Measurements from ENCODE around the gene FSIP1.

FSIP1 gene

DNA sequence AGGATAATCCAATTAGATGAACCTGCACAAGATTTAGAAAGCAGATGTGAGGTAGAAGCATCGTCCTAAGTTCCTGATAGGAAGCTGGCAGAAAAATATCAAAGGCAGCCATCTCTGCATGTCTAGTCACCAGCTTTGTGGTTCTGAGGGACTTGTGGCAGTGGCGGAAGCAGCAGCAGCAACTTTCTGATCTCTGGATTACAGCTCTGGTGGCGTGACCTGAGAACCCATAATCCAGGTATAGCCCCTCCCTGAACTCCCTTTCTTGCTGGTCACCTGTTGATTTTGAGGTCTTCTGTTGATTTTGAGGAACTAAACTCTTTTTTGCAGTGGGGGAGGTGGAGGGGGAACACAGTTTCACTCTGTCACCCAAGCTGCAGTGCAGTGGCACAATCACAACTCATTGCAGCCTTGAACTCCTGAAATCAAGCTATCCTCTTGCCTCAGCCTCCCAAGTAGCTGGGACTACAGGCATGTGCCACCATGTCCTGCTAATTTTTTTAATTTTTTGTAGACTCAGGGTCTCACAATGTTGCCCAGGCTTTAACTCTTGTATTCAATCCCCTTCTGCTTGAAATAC, 7.9 kb downstream of the FSIP1 start:
- H3K4me3 ChIP-seq (ENCODE audit: low read depth, low read length) = no peak overlapping the region

DNA sequence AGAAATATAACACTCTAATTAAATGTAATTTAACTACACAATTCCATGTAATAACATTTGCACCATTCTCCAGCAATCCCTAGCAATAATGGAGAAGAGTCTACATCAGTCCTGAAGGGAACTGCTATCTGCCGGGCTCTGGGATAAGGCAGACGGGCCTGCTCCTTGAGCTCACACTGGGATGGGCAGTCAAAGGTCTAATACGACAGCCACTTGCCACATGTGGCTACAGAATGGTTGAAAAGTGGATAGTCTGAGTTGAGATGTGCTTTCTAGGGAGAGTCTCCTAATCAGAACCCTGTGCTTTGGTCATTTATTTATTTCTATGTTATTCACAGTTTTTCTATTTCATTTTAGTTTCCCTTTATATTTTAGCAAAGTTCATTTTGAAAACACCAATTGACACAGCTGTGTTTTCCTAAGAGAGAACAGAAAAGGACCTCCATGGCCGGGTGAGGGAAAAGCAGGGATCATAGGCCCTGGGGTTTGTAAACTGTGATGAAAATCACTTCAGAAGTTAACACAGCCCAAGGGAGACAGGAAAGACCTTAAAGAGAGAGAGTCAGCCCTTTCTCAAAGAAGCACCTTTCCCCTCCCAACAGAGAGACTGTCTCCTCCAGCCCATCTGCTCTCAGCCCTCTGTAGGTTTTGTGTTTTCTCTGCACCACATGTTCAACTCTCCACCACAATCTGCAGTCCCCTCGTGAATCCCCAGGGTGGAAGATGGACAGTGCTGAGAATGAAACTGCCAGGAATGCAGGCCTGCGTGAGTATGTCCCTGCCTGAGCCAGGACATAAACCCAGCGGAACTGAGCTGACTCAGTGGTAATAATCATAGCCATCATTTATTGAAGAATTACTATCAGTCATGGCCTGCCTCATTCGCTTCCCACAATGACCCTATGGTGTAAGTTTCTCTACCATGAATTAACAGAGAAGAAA, 11.6 kb downstream of the FSIP1 start:
- H3K4me3 ChIP-seq (ENCODE audit: low read depth, low read length) = no peak overlapping the region
- DNase-seq (ENCODE audit: low read depth) = peak; percentile 87

More for the DNA sequence above, 7.9 kb downstream of the FSIP1 start:
- DNase-seq (ENCODE audit: low read depth) = no peak

DNA sequence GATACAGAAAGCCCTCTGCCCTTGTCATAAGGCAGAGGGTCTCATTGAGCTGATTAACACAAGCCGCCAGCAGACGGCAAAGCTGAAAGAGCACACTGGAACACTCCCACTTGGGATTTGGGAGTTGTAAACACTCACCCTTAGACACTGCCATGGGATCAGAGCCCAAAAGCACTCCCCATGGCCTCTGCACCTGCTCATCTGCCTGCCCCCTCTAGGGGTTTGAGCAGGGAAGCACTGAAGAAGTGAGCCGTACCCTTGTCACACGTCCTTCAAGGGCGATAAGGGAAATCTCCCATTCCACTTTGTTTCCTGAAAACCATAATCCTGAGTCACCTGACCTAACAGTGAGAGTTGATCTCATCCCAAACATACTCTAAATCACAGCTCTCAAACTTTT, 14.7 kb downstream of the FSIP1 start:
- no peak overlapping the region for H3K4me3 ChIP-seq (ENCODE audit: low read depth, low read length)
- no peak for DNase-seq (ENCODE audit: low read depth)

DNA sequence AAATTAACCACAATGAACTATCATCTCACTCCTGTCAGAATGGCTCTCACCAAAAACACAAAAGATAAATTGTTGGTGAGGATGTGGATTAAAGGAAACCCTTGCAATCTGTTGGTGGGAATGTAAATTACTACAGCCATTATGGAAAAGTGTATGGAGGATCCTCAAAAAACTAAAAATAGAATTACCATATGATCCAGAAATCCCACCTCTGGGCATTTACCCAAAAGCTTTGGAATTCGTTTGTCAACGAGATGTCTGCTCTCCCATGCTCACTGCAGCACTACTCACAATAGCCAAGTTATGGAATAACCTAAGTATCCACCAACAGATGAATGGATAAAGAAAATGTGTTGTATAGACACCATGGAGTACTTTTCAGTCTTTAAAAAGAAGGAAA, 21.6 kb downstream of the FSIP1 start:
- H3K4me3 ChIP-seq (ENCODE audit: low read depth, low read length) = no peak overlapping the region
- no peak for DNase-seq (ENCODE audit: low read depth)

DNA sequence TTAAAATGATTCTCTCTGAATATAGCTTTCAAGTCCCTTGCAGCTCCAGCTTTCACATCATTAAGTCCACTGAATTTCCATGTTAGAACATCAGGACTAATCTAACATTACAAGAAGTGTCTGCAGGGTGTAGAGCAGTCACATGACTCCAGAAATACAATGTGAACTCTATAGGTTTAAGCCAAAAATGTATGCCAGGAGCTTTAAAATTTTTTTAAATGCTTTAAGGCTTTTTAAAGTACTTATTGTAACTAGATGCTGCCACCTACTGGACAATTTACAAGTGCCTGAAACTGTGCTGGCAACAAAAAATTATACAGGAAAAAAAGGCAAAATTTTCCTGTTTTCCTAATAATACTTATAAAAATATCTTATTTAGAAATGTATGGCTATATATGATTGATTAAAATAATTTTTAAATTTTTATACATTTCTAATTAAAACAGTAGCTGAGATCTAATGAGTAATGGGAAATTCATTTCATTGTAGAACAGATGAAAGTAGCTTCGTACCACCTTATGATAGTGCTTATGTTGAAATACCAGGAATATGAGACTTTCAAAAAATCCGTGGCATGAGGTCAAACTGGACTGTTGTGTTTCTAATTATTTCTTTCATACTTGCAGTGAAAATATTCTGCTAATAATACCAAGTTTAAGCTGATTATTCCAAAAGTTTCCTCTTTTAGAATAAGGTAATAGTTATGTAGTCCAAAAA, 25.7 kb downstream of the FSIP1 start:
- DNase-seq (ENCODE audit: low read depth) = peak; percentile 46
- H3K4me3 ChIP-seq (ENCODE audit: low read depth, low read length) = no peak overlapping the region

DNA sequence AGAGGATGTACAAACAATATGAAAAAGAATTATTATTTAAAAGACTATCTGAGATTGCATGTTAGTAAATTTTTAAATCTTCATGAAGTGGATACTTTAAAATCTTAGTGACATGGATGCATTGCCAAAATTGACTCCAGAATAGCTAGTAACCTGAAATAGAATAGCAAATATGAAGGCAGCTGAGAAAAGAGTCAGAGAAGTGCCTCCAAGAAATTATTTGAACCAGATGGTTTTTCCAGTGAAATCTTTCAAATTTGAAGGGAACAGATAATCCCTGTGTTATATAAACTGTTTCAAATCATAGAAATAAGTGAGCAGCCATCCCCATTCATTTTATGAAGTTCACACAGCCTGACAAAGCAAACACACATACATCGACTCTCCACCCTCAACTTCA, 29.6 kb downstream of the FSIP1 start:
- DNase-seq (ENCODE audit: low read depth) = no peak

DNA sequence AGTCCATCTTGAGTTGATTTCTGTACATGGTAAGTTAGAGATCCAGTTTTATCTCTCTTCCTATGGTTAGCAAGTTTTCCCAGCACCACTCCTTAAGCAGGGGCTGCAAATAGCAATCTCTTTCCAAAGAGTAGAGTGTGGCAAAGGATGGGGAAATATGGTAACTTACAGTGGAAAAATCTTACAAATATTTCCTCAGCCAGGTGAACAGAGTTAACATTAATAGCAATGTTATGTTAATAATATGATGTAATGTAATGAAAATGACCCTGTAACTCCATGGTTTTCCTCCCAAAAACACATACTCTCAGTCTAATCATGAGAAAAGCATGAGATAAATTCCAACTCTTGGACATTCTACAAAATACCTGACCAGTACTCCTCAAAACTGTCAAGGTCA, 30.4 kb downstream of the FSIP1 start:
- H3K4me3 ChIP-seq (ENCODE audit: low read depth, low read length) = no peak overlapping the region
- DNase-seq (ENCODE audit: low read depth) = no peak

More for the DNA sequence above, 29.6 kb downstream of the FSIP1 start:
- no peak overlapping the region for H3K4me3 ChIP-seq (ENCODE audit: low read depth, low read length)

DNA sequence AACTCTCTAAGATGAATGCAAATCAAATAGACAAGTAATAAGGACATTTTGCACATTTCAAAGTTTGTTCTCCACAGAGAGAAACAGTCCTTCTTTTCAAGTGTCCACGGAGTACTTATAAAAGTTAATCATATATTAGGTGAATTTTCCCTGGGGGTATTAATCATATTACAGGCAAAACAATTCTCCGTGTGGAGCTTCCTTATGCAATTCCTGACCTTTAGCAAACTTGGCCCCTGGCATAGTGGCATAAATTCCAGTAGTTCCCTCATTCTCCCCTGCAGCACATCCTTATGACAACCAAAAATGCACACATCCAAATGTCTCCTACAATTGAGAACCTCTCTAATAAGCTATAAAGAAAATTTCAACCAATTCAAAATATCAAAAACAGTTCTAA, 34.4 kb downstream of the FSIP1 start:
- H3K4me3 ChIP-seq (ENCODE audit: low read depth, low read length) = no peak overlapping the region
- no peak for DNase-seq (ENCODE audit: low read depth)

DNA sequence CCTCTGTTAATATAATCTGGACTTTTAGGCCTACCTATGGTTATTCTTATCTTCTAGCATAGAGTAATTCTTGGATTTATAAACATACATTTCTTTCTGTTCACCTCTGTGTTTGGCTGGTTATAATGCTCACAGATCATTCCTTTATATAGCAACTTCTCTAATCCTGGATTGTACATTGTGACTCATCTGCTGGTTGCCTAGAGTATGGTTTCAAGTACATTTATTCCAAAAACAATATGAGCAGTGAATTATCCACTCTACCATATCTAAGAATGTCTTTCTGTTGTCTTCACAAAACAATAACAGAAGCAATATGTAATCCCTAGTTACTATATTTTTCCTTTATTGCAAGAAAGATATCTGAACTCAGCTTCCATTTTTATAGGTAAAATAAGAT, 35.3 kb downstream of the FSIP1 start:
- H3K4me3 ChIP-seq (ENCODE audit: low read depth, low read length) = no peak overlapping the region
- peak; percentile 48 for DNase-seq (ENCODE audit: low read depth)

DNA sequence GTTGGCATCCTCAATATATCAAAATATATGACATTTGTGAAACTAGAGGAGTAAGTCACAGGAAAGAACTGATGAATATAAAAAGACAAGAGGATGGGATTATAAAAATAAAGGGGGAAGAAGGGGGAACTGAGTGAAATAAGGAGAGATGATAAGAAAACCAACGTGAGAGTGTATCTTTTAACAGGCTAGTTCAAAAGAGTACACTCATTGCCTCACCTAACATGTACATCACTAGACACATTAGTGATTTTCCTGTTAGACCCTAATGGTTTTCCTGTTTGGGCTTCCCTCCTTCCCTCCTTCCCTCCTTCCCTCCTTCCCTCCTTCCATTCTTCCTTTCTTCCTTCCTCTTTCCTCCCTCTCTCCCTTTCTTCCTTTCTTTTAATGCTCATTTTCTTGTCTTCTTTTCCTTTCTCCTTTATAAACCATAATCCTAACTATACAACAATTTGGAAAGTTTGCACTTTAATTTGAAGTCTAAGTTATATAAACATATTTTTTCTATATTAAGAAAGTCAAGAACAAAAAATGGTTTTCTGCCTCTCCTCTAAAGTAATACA, 35.8 kb downstream of the FSIP1 start:
- DNase-seq (ENCODE audit: low read depth) = no peak
- H3K4me3 ChIP-seq (ENCODE audit: low read depth, low read length) = no peak overlapping the region

DNA sequence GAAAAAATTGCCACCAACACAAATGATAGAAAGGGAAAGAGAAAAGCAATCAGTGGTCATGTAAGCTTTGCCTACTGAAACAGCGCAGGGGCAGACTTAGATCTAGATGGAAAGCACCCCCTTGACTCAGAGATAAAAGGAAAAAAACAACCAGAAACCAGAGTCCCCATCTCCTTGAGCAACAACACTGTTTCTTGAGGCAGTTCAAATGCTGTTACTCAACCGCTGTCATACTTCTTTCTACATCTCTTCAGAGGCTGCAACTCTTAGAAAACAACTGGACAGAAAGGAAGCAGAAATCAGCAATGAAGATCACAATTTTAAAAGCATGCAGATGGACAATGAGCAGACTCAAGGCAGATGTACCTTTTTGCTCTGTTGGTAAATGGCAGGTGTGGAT, 36.5 kb downstream of the FSIP1 start:
- DNase-seq (ENCODE audit: low read depth) = peak; percentile 36
- H3K4me3 ChIP-seq (ENCODE audit: low read depth, low read length) = no peak overlapping the region

DNA sequence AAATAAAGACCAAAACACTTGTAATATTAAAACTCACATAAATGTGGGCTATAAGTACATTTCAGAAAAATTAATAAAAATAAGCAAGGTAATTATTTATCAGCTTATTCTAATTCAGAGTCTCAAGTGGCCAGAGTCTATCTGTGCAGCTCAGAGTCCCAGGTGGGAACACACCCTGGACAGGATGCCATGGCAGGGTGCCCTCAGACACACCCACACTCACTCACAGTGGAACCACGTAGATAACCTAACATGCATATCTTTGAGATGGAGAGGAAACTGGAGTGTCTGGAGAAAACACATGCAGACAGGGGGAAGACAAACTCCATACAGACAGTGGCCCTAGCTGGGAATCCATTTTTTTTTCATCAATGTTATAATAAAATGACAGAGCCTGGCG, 37.2 kb downstream of the FSIP1 start:
- H3K4me3 ChIP-seq (ENCODE audit: low read depth, low read length) = no peak overlapping the region
- no peak for DNase-seq (ENCODE audit: low read depth)

DNA sequence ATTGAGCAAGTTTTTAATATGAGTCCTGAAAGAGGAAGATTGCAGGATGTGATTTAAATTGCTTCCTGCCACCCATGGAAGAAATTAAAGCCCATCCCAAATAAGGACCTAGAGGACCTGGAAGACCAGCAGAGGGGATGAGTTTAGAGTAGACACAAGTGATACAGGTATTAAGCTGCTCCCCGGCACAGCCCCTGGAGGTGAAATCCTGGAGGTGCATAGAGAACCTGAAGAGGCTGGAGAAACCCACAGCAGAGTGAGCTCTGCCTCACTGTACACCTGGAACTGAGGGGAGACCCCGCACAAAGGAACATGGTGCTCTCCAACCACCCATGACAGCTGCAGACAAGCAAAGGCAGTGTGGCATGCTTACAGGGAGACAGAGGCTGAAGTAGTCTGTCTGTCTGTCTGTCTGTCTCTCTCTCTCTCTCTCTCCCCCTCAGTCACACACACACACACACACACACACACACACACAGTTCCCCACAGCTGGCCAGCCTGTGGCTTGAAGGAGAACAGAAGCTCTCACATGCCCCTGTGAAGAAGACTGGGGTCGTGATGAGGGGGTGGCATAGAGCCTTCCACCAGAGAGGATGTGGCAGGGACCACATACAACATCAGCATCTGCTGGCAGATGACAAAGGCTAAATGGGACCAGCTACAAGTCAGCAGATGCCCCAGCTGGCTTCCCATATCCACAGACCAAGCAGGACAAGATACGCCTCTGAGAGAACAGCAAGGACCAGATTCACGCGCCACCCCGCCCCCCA, 38.1 kb downstream of the FSIP1 start:
- no peak for DNase-seq (ENCODE audit: low read depth)
- H3K4me3 ChIP-seq (ENCODE audit: low read depth, low read length) = no peak overlapping the region

DNA sequence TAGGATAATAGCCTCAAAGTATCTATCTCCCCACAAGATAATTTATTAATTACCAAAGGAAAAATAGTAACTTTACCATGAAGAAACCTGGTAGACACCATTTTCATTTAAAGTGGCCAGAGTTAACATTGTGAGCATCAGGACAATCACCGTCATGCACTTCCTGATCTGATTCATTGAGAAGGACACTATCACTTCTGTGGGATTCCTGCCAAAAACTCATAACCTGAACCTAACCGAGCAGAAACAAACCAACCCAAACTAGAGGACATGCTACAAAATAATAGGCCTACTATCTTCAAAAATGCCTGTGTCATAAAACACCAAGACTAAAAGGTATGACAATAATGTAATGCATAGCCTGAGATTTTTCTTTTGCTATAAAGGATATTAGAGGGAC, 39.0 kb downstream of the FSIP1 start:
- no peak for DNase-seq (ENCODE audit: low read depth)
- H3K4me3 ChIP-seq (ENCODE audit: low read depth, low read length) = no peak overlapping the region

DNA sequence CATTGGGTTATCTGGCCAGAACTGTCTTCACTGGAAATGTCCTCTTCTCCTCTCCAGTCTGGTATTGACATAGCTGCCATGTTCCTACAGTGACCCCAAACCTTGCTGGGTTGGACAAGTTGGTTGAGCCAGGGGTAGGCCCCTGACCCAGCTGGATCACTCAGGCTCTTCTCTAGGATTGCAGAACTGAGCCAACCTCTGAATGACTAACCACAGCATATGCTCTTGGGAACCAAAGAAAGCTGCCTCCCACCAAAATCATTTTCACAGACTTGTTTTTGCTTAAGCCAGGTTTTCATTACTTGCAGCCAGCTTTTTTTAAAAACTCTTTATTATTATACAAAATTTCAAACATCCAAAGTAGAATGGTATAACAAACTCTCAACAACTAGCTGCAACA, 41.4 kb downstream of the FSIP1 start:
- no peak overlapping the region for H3K4me3 ChIP-seq (ENCODE audit: low read depth, low read length)

DNA sequence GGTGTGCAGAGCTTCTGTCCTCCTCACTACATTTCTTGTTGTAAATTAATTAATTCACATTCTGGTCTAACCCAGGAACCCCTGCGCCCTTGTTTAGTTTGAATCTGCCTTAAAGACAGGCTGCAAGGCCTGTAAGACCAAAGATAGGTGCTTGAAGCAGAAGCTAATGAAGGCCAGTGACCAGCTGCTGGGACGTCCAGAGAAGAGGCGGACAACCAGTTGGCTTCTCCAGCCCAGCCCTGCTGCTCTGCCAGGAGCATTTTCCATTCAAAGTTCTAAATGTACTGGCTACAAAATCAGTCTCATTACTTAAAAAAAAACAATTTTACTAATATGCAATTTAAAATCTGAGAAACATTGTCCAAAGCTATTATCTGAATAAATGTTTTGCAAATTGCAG, 43.6 kb downstream of the FSIP1 start:
- H3K4me3 ChIP-seq (ENCODE audit: low read depth, low read length) = no peak overlapping the region
- DNase-seq (ENCODE audit: low read depth) = no peak

More for the DNA sequence above, 41.4 kb downstream of the FSIP1 start:
- DNase-seq (ENCODE audit: low read depth) = peak; percentile 51

DNA sequence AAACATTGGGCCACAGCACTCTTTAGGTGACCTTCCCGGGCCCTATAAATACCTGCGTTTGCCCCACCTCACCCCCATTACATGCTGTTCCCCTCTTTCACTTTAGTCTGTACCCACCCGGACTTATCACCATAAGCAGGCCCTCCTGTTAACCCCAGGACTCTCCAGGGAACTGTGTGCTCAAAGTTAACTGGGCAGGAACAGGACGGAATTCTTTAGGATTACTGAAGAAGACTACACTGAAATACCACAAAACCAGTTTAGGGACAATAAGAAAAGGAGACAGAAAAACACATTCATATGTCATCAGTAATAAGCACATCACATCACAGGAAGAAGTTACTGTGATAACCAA, 45.5 kb downstream of the FSIP1 start:
- no peak for DNase-seq (ENCODE audit: low read depth)
- H3K4me3 ChIP-seq (ENCODE audit: low read depth, low read length) = no peak overlapping the region

DNA sequence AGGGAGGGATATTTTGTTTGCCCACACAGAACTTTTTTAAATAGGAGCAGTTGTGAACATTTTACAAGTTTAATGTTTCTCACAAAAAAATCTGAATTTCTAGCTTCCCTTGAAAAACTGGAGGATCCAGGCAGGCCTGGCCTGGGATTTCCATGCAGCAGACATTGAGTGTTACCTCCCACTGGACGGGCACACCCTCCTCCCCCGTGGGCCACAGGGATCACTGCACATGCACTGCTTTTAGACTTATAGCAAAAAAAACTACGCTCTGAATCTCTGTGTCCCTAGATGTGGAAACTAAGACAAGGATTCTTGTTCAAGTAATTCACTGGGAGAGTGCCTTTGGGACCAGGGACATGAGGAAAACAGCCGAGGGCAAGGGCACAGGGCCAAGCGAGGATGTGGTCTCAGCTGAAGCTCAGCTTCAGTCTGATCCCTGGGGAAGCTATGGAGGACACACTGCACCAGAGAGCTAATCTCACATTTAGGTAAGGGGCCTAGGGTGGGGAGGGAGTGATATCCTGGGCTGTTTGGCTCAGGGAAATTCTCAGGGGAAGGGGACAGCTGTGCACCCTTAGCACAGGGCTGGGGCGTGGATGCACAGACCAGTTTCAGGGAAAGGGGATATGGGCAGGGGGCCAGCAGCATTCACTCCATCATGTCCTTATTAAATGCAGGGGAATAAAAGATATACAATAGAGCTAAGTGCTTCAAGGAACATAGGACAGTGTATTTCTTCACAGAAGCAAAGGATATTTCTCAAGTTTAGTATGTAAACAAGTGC, 46.0 kb downstream of the FSIP1 start:
- no peak overlapping the region for H3K4me3 ChIP-seq (ENCODE audit: low read depth, low read length)
- no peak for DNase-seq (ENCODE audit: low read depth)
